ACC112 (cell line): ENCODE measurements around the gene ZNF362.
A peak's percentile ranks its signal among the peaks of the same experiment; 100 is the strongest.
"Not testable (repeated sequence)": the region's sequence is repeated elsewhere in the genome, so short reads cannot be mapped to it uniquely, and the experiment has no call there.

Experiments
- H2AFZ ChIP-seq: fragments of 200-600 bp; sonication (generic); one replicate; pipeline ENCODE4 v1.6.0; 2017; ENCODE audit warnings: antibody characterized with exemption, low read length; ENCODE audit not compliant: unreplicated experiment
- H3K27ac ChIP-seq: fragments of 200-600 bp; sonication (generic); 2 replicates; pipeline ENCODE4 v1.5.1; 2014; ENCODE audit warnings: low read depth, mild to moderate bottlenecking, antibody characterized with exemption, low read length, moderate library complexity
- H3K27me3 ChIP-seq: fragments of 200-600 bp; sonication (generic); 2 replicates; pipeline ENCODE4 v1.6.1; 2014; ENCODE audit warnings: mild to moderate bottlenecking, antibody characterized with exemption, low read length, moderate library complexity, mixed read lengths; ENCODE audit not compliant: insufficient read depth
- H3K36me3 ChIP-seq: fragments of 200-600 bp; sonication (generic); 2 replicates; pipeline ENCODE4 v1.6.1; 2016; ENCODE audit warnings: mild to moderate bottlenecking, antibody characterized with exemption, low read length, moderate library complexity, mixed read lengths; ENCODE audit not compliant: insufficient read depth
- H3K4me1 ChIP-seq: fragments of 200-600 bp; sonication (generic); one replicate; pipeline ENCODE4 v1.6.1; 2016; ENCODE audit warnings: low read length, mixed read lengths; ENCODE audit not compliant: insufficient read depth, unreplicated experiment, control insufficient read depth
- H3K4me3 ChIP-seq: fragments of 200-600 bp; sonication (generic); 2 replicates; pipeline ENCODE4 v1.5.1; 2014; ENCODE audit warnings: mild to moderate bottlenecking, low read depth, low read length
- H3K79me2 ChIP-seq: fragments of 200-600 bp; sonication (generic); one replicate; pipeline ENCODE4 v1.6.0; 2016; ENCODE audit warnings: low read length; ENCODE audit not compliant: control insufficient read depth, unreplicated experiment, insufficient read depth

Gene ZNF362

DNA sequence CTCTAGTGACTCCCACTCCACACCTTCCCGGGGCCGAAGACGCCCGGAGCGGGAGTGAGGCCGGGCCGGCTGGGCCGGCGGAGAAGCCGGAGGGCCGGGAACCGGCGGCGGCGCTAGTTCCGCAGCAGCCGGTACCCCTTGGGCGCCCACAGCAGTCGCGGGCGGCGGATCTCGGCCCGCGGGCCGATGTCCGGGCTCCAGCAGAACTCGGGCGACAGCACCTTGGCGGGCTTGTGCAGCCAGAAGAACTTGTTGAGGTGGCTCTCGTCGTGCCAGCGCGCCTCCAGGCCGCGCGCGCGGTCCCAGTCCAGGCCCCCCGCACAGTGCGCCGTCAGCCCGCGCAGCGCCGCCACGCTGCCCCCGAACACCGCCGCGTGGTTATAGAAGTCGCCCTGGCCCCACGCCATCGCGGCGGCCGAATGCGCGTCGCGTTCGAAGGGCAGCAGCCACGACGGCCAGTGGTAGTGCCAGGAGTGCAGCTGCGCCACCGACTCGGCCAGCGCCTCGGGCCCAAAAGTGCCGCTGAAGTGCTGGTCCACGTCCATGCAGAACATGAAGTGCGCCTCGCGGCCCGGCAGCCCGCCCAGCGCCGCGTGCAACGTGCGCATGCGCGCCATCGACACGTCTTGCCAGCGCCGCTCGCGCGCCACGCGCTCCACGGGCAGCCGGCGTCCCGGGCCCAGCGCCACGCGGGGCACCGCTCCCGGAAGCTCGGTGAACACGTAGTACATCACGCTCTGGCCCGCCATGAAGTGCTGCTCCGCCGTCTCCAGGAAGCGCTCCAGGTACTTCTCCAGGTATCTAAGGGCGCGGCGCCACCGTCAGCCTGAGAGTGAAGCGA, 50.6 kb downstream of the ZNF362 start:
- no peaks in the 10 kb centered on the region for H3K79me2 ChIP-seq
- H3K27me3 ChIP-seq = no peaks in the 10 kb centered on the region
- no peak overlapping the region for H3K27ac ChIP-seq
- H3K36me3 ChIP-seq = peaks cover 3% of the 10 kb centered on the region; the same call in 1 of the 2 replicates
- peaks cover 3% of the 10 kb centered on the region for H3K4me1 ChIP-seq
- H2AFZ ChIP-seq = peak overlapping the region; percentile 32
- H3K4me3 ChIP-seq = peak overlapping the region; percentile 54; the same call in 1 of the 2 replicates

- Histone ChIP-seq H3K4me3 (no peak overlapping the region), H2AFZ (no peak overlapping the region), H3K79me2 (no peaks in the 10 kb centered on the region), H3K4me1 (peaks cover 3% of the 10 kb centered on the region), H3K27me3 (no peaks in the 10 kb centered on the region), H3K27ac (no peak overlapping the region), H3K36me3 (no peaks in the 10 kb centered on the region)
Observed at GRCh38 chr1:33307494-33307864, 51.2 kb downstream of the ZNF362 start.

DNA sequence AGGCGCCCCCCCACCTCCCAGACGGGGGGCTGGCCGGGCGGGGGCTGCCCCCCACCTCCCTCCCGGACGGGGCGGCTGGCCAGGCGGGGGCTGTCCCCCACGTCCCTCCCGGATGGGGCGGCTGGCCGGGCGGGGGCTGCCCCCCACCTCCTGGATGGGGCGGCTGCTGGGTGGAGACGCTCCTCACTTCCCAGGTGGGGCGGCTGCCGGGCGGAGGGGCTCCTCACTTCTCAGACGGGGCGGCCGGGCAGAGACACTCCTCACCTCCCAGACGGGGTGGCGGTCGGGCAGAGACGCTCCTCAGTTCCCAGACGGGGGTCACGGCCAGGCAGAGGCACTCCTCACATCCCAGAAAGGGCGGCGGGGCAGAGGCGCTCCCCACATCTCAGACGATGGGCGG, 53.1 kb downstream of the ZNF362 start:
- not testable (repeated sequence) for H3K79me2 ChIP-seq, H3K4me3 ChIP-seq, H3K27me3 ChIP-seq, H3K4me1 ChIP-seq, H2AFZ ChIP-seq, H3K27ac ChIP-seq, H3K36me3 ChIP-seq

DNA sequence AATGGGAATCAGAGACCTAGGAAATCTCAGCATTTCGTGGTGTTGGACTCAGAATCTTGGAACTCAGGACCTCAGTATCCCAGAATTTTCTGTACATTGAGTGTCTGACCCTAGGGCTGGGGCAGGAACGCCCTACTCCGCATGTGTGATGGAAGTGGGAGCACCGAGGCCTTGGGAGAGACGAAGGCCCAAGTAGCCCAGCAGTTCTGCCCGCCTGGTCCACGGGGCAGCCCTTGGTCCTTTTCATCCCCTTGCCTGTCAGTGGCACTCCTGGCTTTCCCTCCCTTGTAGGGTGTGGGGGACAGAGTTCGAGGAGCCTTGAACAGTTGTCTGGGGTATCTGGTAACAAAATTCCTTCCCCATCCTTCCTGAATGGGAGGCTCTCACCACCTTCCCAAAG, 54.4 kb downstream of the ZNF362 start:
- Histone ChIP-seq H2AFZ (no peak overlapping the region), H3K27me3 (no peaks in the 10 kb centered on the region), H3K4me3 (no peak overlapping the region), H3K79me2 (no peaks in the 10 kb centered on the region), H3K36me3 (no peaks in the 10 kb centered on the region), H3K4me1 (peaks cover 4% of the 10 kb centered on the region), H3K27ac (no peak overlapping the region)

DNA sequence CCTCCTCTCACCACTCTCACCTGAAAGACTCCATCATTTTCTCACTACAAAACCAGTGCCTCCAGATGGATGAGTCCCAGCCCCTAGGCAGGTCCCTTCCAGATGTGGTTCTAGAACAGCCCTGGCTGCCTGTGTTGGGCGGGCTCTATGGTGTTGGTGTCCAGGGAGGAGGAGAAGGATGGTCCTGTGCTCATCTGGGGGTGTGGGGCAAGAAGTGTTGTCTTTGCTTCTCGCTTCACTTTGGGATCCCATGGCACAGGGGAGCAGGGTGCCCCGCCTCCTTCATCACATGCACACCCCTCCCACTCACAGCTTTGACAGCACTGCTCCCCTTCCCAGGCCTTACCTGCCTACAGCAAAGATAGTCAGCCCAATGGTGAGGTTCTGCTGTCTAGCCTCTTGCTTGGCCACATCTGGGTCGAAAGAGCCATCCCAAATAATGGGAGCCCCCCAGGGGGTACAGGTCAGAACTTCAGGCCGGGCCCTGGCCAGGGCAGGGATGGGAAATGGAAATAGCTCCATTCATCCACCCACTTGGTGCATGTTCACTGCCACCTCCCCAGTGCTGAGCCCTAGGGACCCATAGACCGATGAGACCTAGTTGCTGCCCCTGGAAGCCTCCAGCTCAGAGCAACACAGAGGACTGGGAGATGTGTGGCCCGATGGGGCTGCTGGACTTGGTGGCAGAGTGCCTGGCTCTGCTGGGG, 55.6 kb downstream of the ZNF362 start:
- Histone ChIP-seq H3K4me3 (no peak overlapping the region), H3K36me3 (no peaks in the 10 kb centered on the region), H3K27ac (no peak overlapping the region), H2AFZ (no peak overlapping the region), H3K4me1 (peaks cover 10% of the 10 kb centered on the region), H3K27me3 (no peaks in the 10 kb centered on the region), H3K79me2 (no peaks in the 10 kb centered on the region)

GRCh38 chr1:33312413-33312749, 56.1 kb downstream of the ZNF362 start:
- Histone ChIP-seq H2AFZ (no peak overlapping the region), H3K27ac (no peak overlapping the region), H3K4me1 (peaks cover 10% of the 10 kb centered on the region), H3K4me3 (no peak overlapping the region), H3K27me3 (no peaks in the 10 kb centered on the region), H3K36me3 (no peaks in the 10 kb centered on the region), H3K79me2 (no peaks in the 10 kb centered on the region)

- Histone ChIP-seq H2AFZ (no peak overlapping the region), H3K36me3 (no peaks in the 10 kb centered on the region), H3K27ac (no peak overlapping the region), H3K4me3 (no peak overlapping the region), H3K79me2 (no peaks in the 10 kb centered on the region), H3K27me3 (no peaks in the 10 kb centered on the region), H3K4me1 (peaks cover 10% of the 10 kb centered on the region)
Observed at GRCh38 chr1:33314416-33314815, 58.1 kb downstream of the ZNF362 start.

DNA sequence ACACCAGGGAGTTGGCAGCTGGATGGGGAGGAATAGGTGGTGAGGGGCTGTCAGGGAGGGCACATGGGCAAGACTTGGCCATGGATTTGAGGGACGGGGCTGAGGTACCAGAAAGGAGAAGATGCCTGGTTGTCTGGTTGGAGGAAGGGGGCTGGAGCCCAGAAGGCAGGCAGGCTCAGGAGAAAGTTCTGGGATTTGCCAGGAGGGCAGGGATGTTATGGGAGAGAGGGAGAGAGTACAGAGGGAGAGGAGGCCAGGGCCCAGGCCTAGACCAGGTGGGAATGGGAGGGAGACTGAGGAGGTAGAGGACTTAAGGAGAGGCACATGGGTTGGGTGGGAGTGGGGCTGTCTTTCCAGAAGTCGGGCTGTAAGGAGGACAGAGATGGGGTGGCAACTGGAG, 60.3 kb downstream of the ZNF362 start:
- Histone ChIP-seq H2AFZ (no peak overlapping the region), H3K4me3 (no peak overlapping the region), H3K27me3 (no peaks in the 10 kb centered on the region), H3K27ac (no peak overlapping the region), H3K4me1 (peaks cover 10% of the 10 kb centered on the region), H3K36me3 (peaks cover 3% of the 10 kb centered on the region), H3K79me2 (no peaks in the 10 kb centered on the region)

- Histone ChIP-seq H3K27me3 (no peaks in the 10 kb centered on the region), H3K4me3 (no peak overlapping the region), H3K36me3 (peaks cover 6% of the 10 kb centered on the region), H3K4me1 (peaks cover 10% of the 10 kb centered on the region), H3K79me2 (no peaks in the 10 kb centered on the region), H2AFZ (no peak overlapping the region), H3K27ac (no peak overlapping the region)
Observed at GRCh38 chr1:33317354-33317753, 61.1 kb downstream of the ZNF362 start.

- Histone ChIP-seq H3K4me3 (no peak overlapping the region), H2AFZ (no peak overlapping the region), H3K4me1 (peaks cover 10% of the 10 kb centered on the region), H3K36me3 (peaks cover 6% of the 10 kb centered on the region), H3K27ac (no peak overlapping the region), H3K79me2 (no peaks in the 10 kb centered on the region), H3K27me3 (no peaks in the 10 kb centered on the region)
Observed at GRCh38 chr1:33317946-33318345, 61.7 kb downstream of the ZNF362 start.
